Stomach (tissue), 9 donors: ENCODE results near the gene OR6Q1. TPM values are rescaled to one million over a fixed set of nuclear protein-coding genes. Genes with fewer than 3 reads are reported as not detected.

ENCODE experiments used
- DNase-seq, 2 donors: peaks; one replicate each; pipeline versions ENCODE4 v3.0.0 to v3.0.0-alpha.2; 2013 to 2019
- H3K27ac ChIP-seq, 5 donors: fragments of 200-600 bp in 4 of 5; sonication (generic) in 4 of 5; one replicate each; pipeline ENCODE4 v1.5.1; 2013 to 2019; ENCODE audit warnings: mild to moderate bottlenecking in 1 of 5, moderate library complexity in 1 of 5
- H3K27me3 ChIP-seq, 3 donors: fragments of 200-600 bp; sonication (generic); one replicate each; pipeline ENCODE4 v1.5.1; 2017 to 2019; ENCODE audit warnings: mixed run types in 1 of 3
- H3K36me3 ChIP-seq, 4 donors: fragments of 200-600 bp; sonication (generic); 1 replicate in 3 of 4; 2 replicates in 1 of 4; pipeline ENCODE4 v1.5.1; 2016 to 2019
- H3K4me1 ChIP-seq, 4 donors: fragments of 200-600 bp; sonication (generic); one replicate each; pipeline ENCODE4 v1.5.1; 2016 to 2019
- H3K4me3 ChIP-seq, 4 donors: fragments of 200-600 bp; sonication (generic) in 3 of 4; one replicate each; pipeline ENCODE4 v1.5.1; 2016 to 2019; ENCODE audit warnings: mild to moderate bottlenecking in 1 of 4
- H3K9me3 ChIP-seq, 4 donors: fragments of 200-600 bp; sonication (generic); one replicate each; pipeline ENCODE4 v1.5.1; 2016 to 2019
- CTCF ChIP-seq, 7 experiments: fragments of 450-650 bp in 4 of 7; fragments of 200-600 bp in 3 of 7; sonication (generic) in 3 of 7; IDR thresholded peaks; one replicate each; pipeline ENCODE4 v1.5.1; 2016 to 2019; ENCODE audit warnings: antibody characterized with exemption in 7 of 7, control low read depth in 2 of 7, mild to moderate bottlenecking in 1 of 7
- EP300 ChIP-seq: sonication (generic); formaldehyde crosslinking; IDR thresholded peaks from one replicate; pipeline ENCODE4 v1.6.1; 2017; ENCODE audit warnings: antibody characterized with exemption
- POLR2A ChIP-seq, 4 donors: fragments of 450-650 bp; IDR thresholded peaks; one replicate each; pipeline ENCODE4 v1.6.1; 2016; ENCODE audit warnings: antibody characterized with exemption in 4 of 4, control low read depth in 2 of 4, mild to moderate bottlenecking in 1 of 4, moderate library complexity in 1 of 4
- POLR2AphosphoS5 ChIP-seq, 3 donors: sonication (generic); formaldehyde crosslinking; IDR thresholded peaks; one replicate each; pipeline ENCODE4 v1.6.1; 2016; ENCODE audit warnings: antibody characterized with exemption in 3 of 3
- WGBS, 5 donors: extraction: QIAGEN DNeasy Blood & Tissue Kit in 3 of 5; methylation state at CpG; one replicate each; pipeline versions ENCODE4 v1.1.5 to v1.1.7; 2013 to 2018; 5-methylcytosine and 5-hydroxymethylcytosine counted together
- intact Hi-C: fragments of 100-400 bp; cut with DNase I; formaldehyde crosslinking; loops from one replicate; pipeline ENCODE4 v1.15.1; 2023; ENCODE audit warnings: low total_unique reads
- polyA plus RNA-seq, 3 donors: library from polyadenylated mRNA; stranded (reverse); fragments of 200-250 nt; gene quantifications; one replicate each; pipeline ENCODE4 v1.2.3, GENCODE V29; 2013
- small RNA-seq, 4 donors: library from RNA; depleted of rRNA; stranded (forward); fragments of <200 nt; gene quantifications; one replicate each; pipeline ENCODE3, GENCODE V24; 2016
- total RNA-seq, 5 donors: library from RNA; depleted of rRNA; stranded (reverse); fragments of >200 nt; gene quantifications; one replicate each; pipeline versions ENCODE4 v1.1.0 to v1.2.3, GENCODE V29; 2014 to 2016
- donor health status: healthy with polysubstance abuse.
- donor health status: Bipolar disorder and iron deficiency.
- donor health status: healthy.

The OR6Q1 gene
- total and polyA plus RNA-seq, 8 donors, result not detected

- TF ChIP-seq POLR2AphosphoS5 (IDR thresholded peaks at IDR 0.05) (no peak), CTCF (IDR thresholded peaks at IDR 0.05) (no peak), EP300 (no peak), POLR2A (IDR thresholded peaks at IDR 0.05) (no peak)
- Histone ChIP-seq H3K27ac (no peak overlapping the region), H3K4me1 (no peaks in the 10 kb centered on the region), H3K36me3 (no peaks in the 10 kb centered on the region), H3K4me3 (no peak overlapping the region), H3K9me3 (no peaks in the 10 kb centered on the region), H3K27me3 (no peaks in the 10 kb centered on the region)
- intact Hi-C loops, result no loop called here
- no peak for DNase-seq
- 20 to 46% (median 21%) methylated on average over 2 of the region's 2 CpGs for WGBS, 5 donors
Observed at GRCh38 chr11:58075781-58076180, 45.0 kb downstream of the OR6Q1 start.

Small RNAs within 50 kb of the gene (small RNA-seq; reads per million reads assigned to genes)
- 0 reads per million in 4 donors for gene RNU6-899P

Other genes with a start within 250 kb of the OR6Q1 start
- not detected for gene OR9Q1, start 7.1 kb upstream of the OR6Q1 start, total RNA-seq
- gene OR9Q1, start 7.1 kb upstream of the OR6Q1 start, polyA plus RNA-seq, result not detected
- gene OR9I1, start 94.6 kb downstream of the OR6Q1 start, total RNA-seq, result not detected
- not detected for gene OR9I1, start 94.6 kb downstream of the OR6Q1 start, polyA plus RNA-seq
- not detected for gene OR9Q2, start 158.1 kb downstream of the OR6Q1 start, total RNA-seq
- not detected for gene OR9Q2, start 158.1 kb downstream of the OR6Q1 start, polyA plus RNA-seq
- not detected for gene OR1S2, start 173.2 kb downstream of the OR6Q1 start, total RNA-seq
- gene OR1S2, start 173.2 kb downstream of the OR6Q1 start, polyA plus RNA-seq, result not detected
- not detected for gene OR1S1, start 181.8 kb downstream of the OR6Q1 start, total RNA-seq
- not detected for gene OR1S1, start 181.8 kb downstream of the OR6Q1 start, polyA plus RNA-seq
- gene OR10Q1, start 198.0 kb downstream of the OR6Q1 start, total RNA-seq, result not detected
- not detected for gene OR10Q1, start 198.0 kb downstream of the OR6Q1 start, polyA plus RNA-seq
- gene OR10W1, start 237.3 kb downstream of the OR6Q1 start, total RNA-seq, result not detected
- gene OR10W1, start 237.3 kb downstream of the OR6Q1 start, polyA plus RNA-seq, result not detected